ENCODE measurements around the gene WHRN. TPM values are rescaled to one million over a fixed set of nuclear protein-coding genes. Genes with fewer than 3 reads are reported as not detected.

WHRN gene
- total and polyA plus RNA-seq, 2 of the 13 experiments (the other 11 are each of a cell fraction or from before 2014, with no cell fraction given): 2.3 to 5.3 TPM

DNA sequence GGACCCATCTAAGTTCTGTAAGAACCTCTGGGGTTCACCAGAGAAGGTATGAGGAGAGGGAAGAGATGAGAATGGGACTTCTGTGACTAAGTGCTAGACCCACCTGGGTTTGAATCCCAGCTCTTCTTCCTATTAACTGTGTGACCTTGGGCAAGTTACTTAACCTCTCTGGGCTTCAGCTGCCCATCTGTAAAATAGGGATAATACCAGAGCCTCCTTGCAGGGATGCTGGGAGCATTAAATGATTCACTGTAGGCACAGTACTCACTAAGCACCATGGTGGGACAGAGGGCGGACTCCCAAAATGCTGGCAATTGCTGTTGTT lies 53.6 kb downstream of the WHRN start:
- no TSS peak for BruUV-seq (replicated peaks)
- TF ChIP-seq, protein P1, sequence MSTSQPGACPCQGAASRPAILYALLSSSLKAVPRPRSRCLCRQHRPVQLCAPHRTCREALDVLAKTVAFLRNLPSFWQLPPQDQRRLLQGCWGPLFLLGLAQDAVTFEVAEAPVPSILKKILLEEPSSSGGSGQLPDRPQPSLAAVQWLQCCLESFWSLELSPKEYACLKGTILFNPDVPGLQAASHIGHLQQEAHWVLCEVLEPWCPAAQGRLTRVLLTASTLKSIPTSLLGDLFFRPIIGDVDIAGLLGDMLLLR (CRISPR knock-in tag; IDR thresholded peaks at IDR 0.05): no peak
- TF ChIP-seq, protein P2, sequence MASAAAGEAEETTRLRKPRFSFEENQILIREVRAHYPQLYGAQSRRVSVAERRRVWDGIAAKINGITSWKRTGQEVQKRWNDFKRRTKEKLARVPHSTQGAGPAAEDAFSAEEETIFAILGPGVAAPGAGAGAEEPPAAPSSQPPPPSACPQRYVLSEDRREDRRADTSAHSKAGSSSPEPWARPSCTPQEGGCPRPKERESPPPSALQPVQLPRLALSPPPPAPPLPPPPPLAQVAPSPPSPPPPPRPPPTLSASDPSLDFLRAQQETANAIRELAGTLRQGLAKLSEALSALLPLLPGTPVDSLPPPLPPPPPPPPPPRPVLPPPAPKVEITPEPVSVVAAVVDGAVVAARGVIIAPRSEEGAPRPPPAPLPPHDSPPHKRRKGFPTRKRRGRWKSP (CRISPR knock-in tag; IDR thresholded peaks at IDR 0.05): no peak
- TF ChIP-seq ELF4 (CRISPR knock-in tag; IDR thresholded peaks at IDR 0.05; ENCODE audit: borderline replicate concordance) (no peak), ZFP36 (IDR thresholded peaks at IDR 0.05; ENCODE audit: borderline replicate concordance, low read depth, low read length, partially characterized antibody) (no peak), ZBTB1 (CRISPR knock-in tag; IDR thresholded peaks at IDR 0.05; ENCODE audit: borderline replicate concordance) (no peak), ZNF616 (CRISPR knock-in tag; IDR thresholded peaks at IDR 0.05; ENCODE audit: low read depth) (no peak), ZNF629 (CRISPR knock-in tag; conservative IDR thresholded peaks at IDR 0.05) (no peak), ATF1 (CRISPR knock-in tag; IDR thresholded peaks at IDR 0.05) (no peak)
- TF ChIP-seq, protein P3, sequence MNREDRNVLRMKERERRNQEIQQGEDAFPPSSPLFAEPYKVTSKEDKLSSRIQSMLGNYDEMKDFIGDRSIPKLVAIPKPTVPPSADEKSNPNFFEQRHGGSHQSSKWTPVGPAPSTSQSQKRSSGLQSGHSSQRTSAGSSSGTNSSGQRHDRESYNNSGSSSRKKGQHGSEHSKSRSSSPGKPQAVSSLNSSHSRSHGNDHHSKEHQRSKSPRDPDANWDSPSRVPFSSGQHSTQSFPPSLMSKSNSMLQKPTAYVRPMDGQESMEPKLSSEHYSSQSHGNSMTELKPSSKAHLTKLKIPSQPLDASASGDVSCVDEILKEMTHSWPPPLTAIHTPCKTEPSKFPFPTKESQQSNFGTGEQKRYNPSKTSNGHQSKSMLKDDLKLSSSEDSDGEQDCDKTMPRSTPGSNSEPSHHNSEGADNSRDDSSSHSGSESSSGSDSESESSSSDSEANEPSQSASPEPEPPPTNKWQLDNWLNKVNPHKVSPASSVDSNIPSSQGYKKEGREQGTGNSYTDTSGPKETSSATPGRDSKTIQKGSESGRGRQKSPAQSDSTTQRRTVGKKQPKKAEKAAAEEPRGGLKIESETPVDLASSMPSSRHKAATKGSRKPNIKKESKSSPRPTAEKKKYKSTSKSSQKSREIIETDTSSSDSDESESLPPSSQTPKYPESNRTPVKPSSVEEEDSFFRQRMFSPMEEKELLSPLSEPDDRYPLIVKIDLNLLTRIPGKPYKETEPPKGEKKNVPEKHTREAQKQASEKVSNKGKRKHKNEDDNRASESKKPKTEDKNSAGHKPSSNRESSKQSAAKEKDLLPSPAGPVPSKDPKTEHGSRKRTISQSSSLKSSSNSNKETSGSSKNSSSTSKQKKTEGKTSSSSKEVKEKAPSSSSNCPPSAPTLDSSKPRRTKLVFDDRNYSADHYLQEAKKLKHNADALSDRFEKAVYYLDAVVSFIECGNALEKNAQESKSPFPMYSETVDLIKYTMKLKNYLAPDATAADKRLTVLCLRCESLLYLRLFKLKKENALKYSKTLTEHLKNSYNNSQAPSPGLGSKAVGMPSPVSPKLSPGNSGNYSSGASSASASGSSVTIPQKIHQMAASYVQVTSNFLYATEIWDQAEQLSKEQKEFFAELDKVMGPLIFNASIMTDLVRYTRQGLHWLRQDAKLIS (CRISPR knock-in tag; IDR thresholded peaks at IDR 0.05): no peak
- TF ChIP-seq, protein P4, sequence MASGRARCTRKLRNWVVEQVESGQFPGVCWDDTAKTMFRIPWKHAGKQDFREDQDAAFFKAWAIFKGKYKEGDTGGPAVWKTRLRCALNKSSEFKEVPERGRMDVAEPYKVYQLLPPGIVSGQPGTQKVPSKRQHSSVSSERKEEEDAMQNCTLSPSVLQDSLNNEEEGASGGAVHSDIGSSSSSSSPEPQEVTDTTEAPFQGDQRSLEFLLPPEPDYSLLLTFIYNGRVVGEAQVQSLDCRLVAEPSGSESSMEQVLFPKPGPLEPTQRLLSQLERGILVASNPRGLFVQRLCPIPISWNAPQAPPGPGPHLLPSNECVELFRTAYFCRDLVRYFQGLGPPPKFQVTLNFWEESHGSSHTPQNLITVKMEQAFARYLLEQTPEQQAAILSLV (CRISPR knock-in tag; IDR thresholded peaks at IDR 0.05; ENCODE audit: borderline replicate concordance): no peak
- H3K4me3 ChIP-seq (replicated peaks in 1 of 3; ENCODE audit: insufficient read depth in 1 of 3, low read depth in 2 of 3, low read length in 3 of 3): no peak overlapping the region
- WGBS (ENCODE audit: low lambda C conversion rate): 82% methylated on average over 1 of the region's 1 CpG
- ChIA-PET CTCF (ENCODE audit: low intra/inter-chr PET ratio, low total read pairs) (no interaction called here), POLR2A (no interaction called here)
- H2AFZ ChIP-seq (ENCODE audit: low read length): no peak overlapping the region
- H3K4me1 ChIP-seq (ENCODE audit: insufficient read depth, low read length): peaks cover 14% of the 10 kb centered on the region
- ATAC-seq (no peak), DNase-seq (ENCODE audit: low spot score) (no peak), FAIRE-seq (no peak)
- no peaks in the 10 kb centered on the region for H4K20me1 ChIP-seq (ENCODE audit: insufficient read depth, low read length)
- in situ Hi-C loops (cut with HindIII; ENCODE audit: extremely low pct_ligation_motif_present, low pct_unique_long_range_greater_than_20kb): no loop called here
- H3K36me3 ChIP-seq (replicated peaks in 1 of 2; ENCODE audit: control insufficient read depth in 1 of 2, insufficient read depth in 2 of 2, low read length in 2 of 2): no peaks in the 10 kb centered on the region
- H3K4me2 ChIP-seq (ENCODE audit: low read depth, low read length): no peak overlapping the region
- H3K79me2 ChIP-seq (ENCODE audit: insufficient read depth, low read length): no peaks in the 10 kb centered on the region
- no peak overlapping the region for H3K27ac ChIP-seq (ENCODE audit: extremely low read length, insufficient read depth, low read length)
- intact Hi-C loops (cut with micrococcal nuclease; ENCODE audit: unreplicated experiment): no loop called here
- no peaks in the 10 kb centered on the region for H3K27me3 ChIP-seq (ENCODE audit: control insufficient read depth in 1 of 2, insufficient read depth in 2 of 2, low read length in 2 of 2)
- peaks cover 5% of the 10 kb centered on the region; the same call in 1 of the 2 replicates for H3K9me3 ChIP-seq (ENCODE audit: low read length)
- no peak overlapping the region for H3K9ac ChIP-seq (ENCODE audit: insufficient read depth, low read depth, low read length)

Measured in HepG2 (cell line).